OCI-LY7 (cell line): ENCODE measurements around the gene MRPL55. TPM values are rescaled to one million over a fixed set of nuclear protein-coding genes. Genes with fewer than 3 reads are reported as not detected.

Source experiments
- BruUV-seq: library from RNA; stranded (reverse); fragments of 400-500 nt; replicated peaks from 2 replicates; lab custom pipeline; 2021; lab: Mats Ljungman, UMichigan
- CTCF ChIA-PET: fragments of 300-600 bp; sonication (Branson Sonifier 250); formaldehyde crosslinking; loops from one replicate; lab custom pipeline; 2022; ENCODE audit warnings: antibody characterized with exemption; ENCODE audit not compliant: unreplicated experiment; lab: Charles Lee
- POLR2A ChIA-PET: fragments of 300-600 bp; sonication (Branson Sonifier 250); formaldehyde crosslinking; loops from one replicate; lab custom pipeline; 2022; ENCODE audit warnings: antibody characterized with exemption; lab: Charles Lee
- DNase-seq: peaks from one replicate; pipeline ENCODE4 v3.0.0-alpha.2; 2015; ENCODE audit warnings: low spot score
- H2AFZ ChIP-seq: fragments of 200-600 bp; sonication (generic), shearing (Covaris generic); 2 replicates; pipeline ENCODE4 v1.6.1; 2014; ENCODE audit warnings: mild to moderate bottlenecking, antibody characterized with exemption, low read length, moderate library complexity
- H3K27ac ChIP-seq: fragments of 200-600 bp; sonication (generic); 2 replicates; pipeline ENCODE4 v1.5.1; 2014; ENCODE audit warnings: mixed run types, low read depth, mild to moderate bottlenecking, moderate library complexity, low read length, inconsistent platforms; ENCODE audit not compliant: poor library complexity, severe bottlenecking
- H3K36me3 ChIP-seq: fragments of 200-600 bp; sonication (generic); 2 replicates; pipeline ENCODE4 v1.6.1; 2014; ENCODE audit warnings: mild to moderate bottlenecking, antibody characterized with exemption, low read length, moderate library complexity, mixed read lengths; ENCODE audit not compliant: insufficient read depth
- H3K4me1 ChIP-seq: fragments of 200-600 bp; sonication (generic); 2 replicates; pipeline ENCODE4 v1.5.1; 2014; ENCODE audit warnings: mild to moderate bottlenecking, low read length; ENCODE audit not compliant: insufficient read depth, poor library complexity, severe bottlenecking
- H3K4me2 ChIP-seq: fragments of 200-600 bp; sonication (generic); 2 replicates; pipeline ENCODE4 v1.6.1; 2014; ENCODE audit warnings: mild to moderate bottlenecking, low read length
- H3K4me3 ChIP-seq: fragments of 200-600 bp; sonication (generic); 2 replicates; pipeline ENCODE4 v1.5.1; 2014; ENCODE audit warnings: mild to moderate bottlenecking, low read depth, low read length; ENCODE audit not compliant: poor library complexity, severe bottlenecking
- H3K79me2 ChIP-seq: fragments of 200-600 bp; sonication (generic); 2 replicates; pipeline ENCODE4 v1.6.1; 2016; ENCODE audit warnings: low read depth, mild to moderate bottlenecking, low read length, moderate library complexity, mixed read lengths; ENCODE audit not compliant: insufficient read depth
- H3K9me2 ChIP-seq: fragments of 200-600 bp; sonication (generic); 2 replicates; pipeline ENCODE4 v1.6.1; 2016; ENCODE audit warnings: mild to moderate bottlenecking, low read length, mixed read lengths; ENCODE audit not compliant: insufficient read depth
- H3K9me3 ChIP-seq: fragments of 200-600 bp; sonication (generic); 2 replicates; pipeline ENCODE4 v1.6.1; 2014; ENCODE audit warnings: mild to moderate bottlenecking, mixed run types, low read length, mixed read lengths
- H4K20me1 ChIP-seq: fragments of 200-600 bp; sonication (generic); 2 replicates; pipeline ENCODE4 v1.6.1; 2014; ENCODE audit warnings: mild to moderate bottlenecking, antibody characterized with exemption, low read length, moderate library complexity, mixed read lengths; ENCODE audit not compliant: insufficient read depth
- CTCF ChIP-seq: fragments of 200-600 bp; sonication (generic); conservative IDR thresholded peaks from 2 replicates; pipeline ENCODE4 v1.5.1; 2014; ENCODE audit warnings: mild to moderate bottlenecking, antibody characterized with exemption, low read length, moderate library complexity, mixed read lengths
- EZH2phosphoT487 ChIP-seq: fragments of 200-600 bp; sonication (generic); IDR thresholded peaks from 2 replicates; pipeline ENCODE4 v1.6.1; 2018; ENCODE audit warnings: low read depth, borderline replicate concordance, mild to moderate bottlenecking, mixed run types, antibody characterized with exemption, low read length, moderate library complexity, mixed read lengths
- intact Hi-C: fragments of 100-400 bp; cut with micrococcal nuclease; formaldehyde crosslinking; loops from one replicate; pipeline ENCODE4 v1.10.0; 2022; ENCODE audit not compliant: unreplicated experiment
- total RNA-seq, 2 experiments: library from RNA; depleted of rRNA in 1 of 2; stranded (reverse); fragments of >200 nt in 1 of 2; shearing (Covaris generic) in 1 of 2; gene quantifications; 2 replicates each; pipeline ENCODE4 v1.2.3, GENCODE V29; 2014 to 2022

The MRPL55 gene
- total RNA-seq, 2 experiments from 2014 or later = 50.0 to 92.8 TPM

DNA sequence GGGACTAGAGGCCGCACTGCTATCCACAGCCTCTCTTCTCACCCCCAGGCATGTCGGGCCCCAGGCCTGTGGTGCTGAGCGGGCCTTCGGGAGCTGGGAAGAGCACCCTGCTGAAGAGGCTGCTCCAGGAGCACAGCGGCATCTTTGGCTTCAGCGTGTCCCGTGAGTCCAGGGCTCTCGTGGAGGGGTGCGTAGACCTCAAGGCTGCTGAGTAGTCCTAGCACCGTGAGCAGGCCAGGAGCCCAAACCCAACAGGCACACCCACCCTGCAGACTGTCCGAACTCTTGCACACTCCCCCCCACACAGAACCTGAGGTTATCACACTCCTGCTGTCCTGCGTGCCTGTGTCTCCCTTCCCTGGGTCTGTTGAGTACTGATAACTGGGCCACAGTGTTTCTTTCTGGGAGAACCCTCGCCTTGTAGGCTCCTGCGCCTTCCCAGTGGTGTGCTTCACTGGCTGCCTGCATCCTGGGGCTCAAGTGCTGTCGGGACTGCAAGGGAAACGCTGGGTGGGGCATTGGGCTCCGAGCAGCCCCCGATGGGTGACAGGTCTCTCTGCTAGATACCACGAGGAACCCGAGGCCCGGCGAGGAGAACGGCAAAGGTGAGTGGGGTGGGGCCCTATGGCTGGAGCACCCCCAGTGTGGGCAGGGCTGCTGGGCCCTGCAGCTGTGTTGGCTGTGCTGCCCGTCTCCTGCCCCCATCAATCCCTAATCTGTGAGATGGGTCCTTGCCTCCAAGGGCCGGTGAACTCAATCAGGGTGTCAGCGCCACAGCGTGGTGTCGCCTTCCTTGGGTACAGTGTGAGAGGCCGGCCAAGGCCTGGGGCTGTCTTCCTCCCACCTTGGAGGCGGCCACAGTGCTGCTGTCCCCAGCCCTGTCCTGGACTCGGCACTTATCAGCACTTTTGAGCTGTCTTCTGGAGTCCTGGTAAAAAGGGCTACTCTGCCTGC lies 36.6 kb upstream of the MRPL55 start:
- Histone ChIP-seq H3K27ac (no peak overlapping the region), H3K36me3 (peaks cover 53% of the 10 kb centered on the region), H3K4me2 (no peak overlapping the region), H3K4me3 (no peak overlapping the region), H3K4me1 (peaks cover 52% of the 10 kb centered on the region), H4K20me1 (peaks cover 16% of the 10 kb centered on the region; the same call in 1 of the 2 replicates), H3K9me3 (no peaks in the 10 kb centered on the region), H2AFZ (no peak overlapping the region), H3K79me2 (peaks cover 42% of the 10 kb centered on the region), H3K9me2 (no peaks in the 10 kb centered on the region)
- intact Hi-C loops = no loop called here
- TF ChIP-seq CTCF (no peak), EZH2phosphoT487 (no peak)
- ChIA-PET POLR2A (no interaction called here), CTCF (no interaction called here)
- no peak for DNase-seq
- BruUV-seq = no TSS peak

- peaks cover 16% of the 10 kb centered on the region; the same call in 1 of the 2 replicates for H4K20me1 ChIP-seq
These were observed 35.9 kb upstream of the MRPL55 start for GRCh38 chr1:228144993-228145343.

More at GRCh38 chr1:228144993-228145343, 35.9 kb upstream of the MRPL55 start:
- Histone ChIP-seq H3K9me3 (no peaks in the 10 kb centered on the region), H3K79me2 (peaks cover 47% of the 10 kb centered on the region), H3K4me1 (peaks cover 52% of the 10 kb centered on the region), H3K4me3 (no peak overlapping the region), H3K27ac (no peak overlapping the region), H3K36me3 (peaks cover 50% of the 10 kb centered on the region), H2AFZ (no peak overlapping the region), H3K4me2 (no peak overlapping the region), H3K9me2 (no peaks in the 10 kb centered on the region)
- ChIA-PET POLR2A (no interaction called here), CTCF (interaction anchor here (0.6 kb wide), 1 partner anchor 20 kb away, joined by 3 read pairs; no protein-coding TSS in a partner anchor)
- no TSS peak for BruUV-seq
- DNase-seq = no peak
- intact Hi-C loops = no loop called here
- TF ChIP-seq EZH2phosphoT487 (no peak), CTCF (no peak)
